CD8-positive, alpha-beta memory T cell (primary cell): Measurements from ENCODE around the gene PDZD2. TPM values are rescaled to one million over a fixed set of nuclear protein-coding genes. Genes with fewer than 3 reads are reported as not detected.

ENCODE experiments used
- CTCF ChIA-PET: fragments of 350-600 bp; sonication (Branson Sonifier 250); formaldehyde crosslinking; loops from one replicate; lab custom pipeline; 2021; ENCODE audit warnings: antibody characterized with exemption; lab: Charles Lee
- POLR2A ChIA-PET: fragments of 350-600 bp; sonication (Branson Sonifier 250); formaldehyde crosslinking; loops from one replicate; lab custom pipeline; 2021; ENCODE audit warnings: antibody characterized with exemption; lab: Charles Lee
- DNase-seq, 5 donors: peaks; one replicate each; pipeline versions ENCODE4 v3.0.0 to v3.0.0-alpha.2; 2020 to 2022; ENCODE audit warnings: mixed read lengths in 1 of 5
- H3K27ac ChIP-seq: one replicate; pipeline ENCODE4 v1.7.0; 2013; ENCODE audit warnings: low read depth, mild to moderate bottlenecking, low read length, moderate library complexity
- H3K27me3 ChIP-seq: 2 replicates; pipeline ENCODE4 v1.7.0; 2013; ENCODE audit warnings: low read length, mild to moderate bottlenecking; ENCODE audit not compliant: insufficient read depth, poor library complexity, severe bottlenecking
- H3K36me3 ChIP-seq: 2 replicates; pipeline ENCODE4 v1.7.0; 2013; ENCODE audit warnings: mild to moderate bottlenecking, low read length, moderate library complexity; ENCODE audit not compliant: insufficient read depth
- H3K4me1 ChIP-seq: 2 replicates; pipeline ENCODE4 v1.7.0; 2013; ENCODE audit warnings: mild to moderate bottlenecking, low read length, moderate library complexity; ENCODE audit not compliant: insufficient read depth
- H3K4me3 ChIP-seq: 2 replicates; pipeline ENCODE4 v1.7.0; 2013; ENCODE audit warnings: mild to moderate bottlenecking, low read length
- H3K9me3 ChIP-seq: 2 replicates; pipeline ENCODE4 v1.7.0; 2013; ENCODE audit warnings: mild to moderate bottlenecking, low read length
- H3K27ac Mint-ChIP-seq, 8 donors: one replicate each; pipeline ENCODE4 v1.8.0; 2020 to 2021; ENCODE audit warnings: mixed read lengths in 8 of 8, mild to moderate bottlenecking in 6 of 8, inconsistent platforms in 3 of 8, moderate library complexity in 3 of 8
- H3K27me3 Mint-ChIP-seq, 2 donors: one replicate each; pipeline ENCODE4 v1.8.0; 2020 to 2021; ENCODE audit warnings: mixed read lengths in 2 of 2, mild to moderate bottlenecking in 1 of 2, moderate library complexity in 1 of 2
- H3K36me3 Mint-ChIP-seq, 3 donors: one replicate each; pipeline ENCODE4 v1.8.0; 2020 to 2021; ENCODE audit warnings: mixed read lengths in 3 of 3, inconsistent platforms in 1 of 3, mild to moderate bottlenecking in 1 of 3
- H3K4me1 Mint-ChIP-seq, 3 donors: one replicate each; pipeline ENCODE4 v1.8.0; 2020 to 2021; ENCODE audit warnings: mixed read lengths in 3 of 3, inconsistent platforms in 1 of 3, mild to moderate bottlenecking in 1 of 3
- H3K4me3 Mint-ChIP-seq, 7 donors: one replicate each; pipeline ENCODE4 v1.8.0; 2020 to 2021; ENCODE audit warnings: mixed read lengths in 7 of 7, mild to moderate bottlenecking in 6 of 7, moderate library complexity in 4 of 7, inconsistent platforms in 2 of 7
- H3K9me3 Mint-ChIP-seq, 5 donors: one replicate each; pipeline ENCODE4 v1.8.0; 2020 to 2022; ENCODE audit warnings: mixed read lengths in 5 of 5, mild to moderate bottlenecking in 3 of 5, moderate library complexity in 2 of 5, inconsistent platforms in 1 of 5
- polyA plus RNA-seq: library from polyadenylated mRNA; unstranded; fragments of 300-500 nt; fragmentation: Illumina TruSeq; gene quantifications from one replicate; pipeline ENCODE4 v1.2.3, GENCODE V29; 2021
- total RNA-seq, 2 experiments: library from RNA; stranded (reverse); gene quantifications; one replicate each; pipeline ENCODE4 v1.2.3, GENCODE V29; 2021

PDZD2 gene
- total and polyA plus RNA-seq, 3 experiments from 2014 or later, result 0.15 to 0.40 (median 0.27) TPM

DNA sequence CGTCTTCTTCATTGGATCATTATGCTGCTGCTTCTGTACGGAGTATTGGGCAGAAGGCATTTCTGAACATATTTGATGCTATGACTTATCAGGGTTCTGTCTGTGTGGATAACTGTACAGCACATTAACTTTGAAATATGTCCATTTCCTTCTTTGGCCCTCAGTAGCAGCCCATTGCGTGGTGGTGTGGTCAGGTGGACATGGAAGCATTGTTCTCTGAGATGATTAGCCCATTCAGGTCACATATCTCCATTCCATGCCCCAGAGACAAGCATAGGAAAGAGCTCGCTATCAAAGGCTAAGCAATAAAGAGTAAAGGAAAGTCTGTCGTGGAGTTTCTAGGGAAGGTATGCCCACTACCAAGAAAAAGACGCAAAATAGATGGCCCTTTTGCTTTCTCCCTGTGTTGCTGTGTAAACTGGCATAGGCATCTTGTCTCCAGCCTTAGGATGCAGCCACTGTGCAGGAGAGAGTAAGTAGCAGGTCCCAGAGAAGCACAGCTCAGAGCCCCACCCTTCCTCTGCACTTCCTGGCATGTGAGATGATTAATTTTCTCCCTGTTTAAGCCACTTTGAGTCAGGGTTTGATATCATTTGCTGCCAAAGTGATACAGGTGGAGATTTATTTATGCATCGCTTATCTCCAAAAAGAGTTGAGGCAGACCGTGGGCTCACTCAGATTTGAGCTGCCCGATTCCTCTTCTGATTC lies 221.9 kb downstream of the PDZD2 start:
- H3K4me1 ChIP-seq, result peaks cover 5% of the 10 kb centered on the region
- DNase-seq, result no peak
- no peak overlapping the region for H3K27ac Mint-ChIP-seq
- no peaks in the 10 kb centered on the region for H3K36me3 ChIP-seq
- H3K36me3 Mint-ChIP-seq, result peaks cover 0 to 16% (median 3%) of the 10 kb centered on the region in 3 donors
- H3K4me3 Mint-ChIP-seq, result no peak overlapping the region
- peaks cover 15 to 31% (median 26%) of the 10 kb centered on the region in 5 donors for H3K9me3 Mint-ChIP-seq
- H3K27me3 ChIP-seq, result no peaks in the 10 kb centered on the region
- H3K4me3 ChIP-seq, result no peak overlapping the region
- H3K27me3 Mint-ChIP-seq, result peaks cover 16 to 19% of the 10 kb centered on the region in 2 donors
- CTCF ChIA-PET, result no interaction called here
- no peak overlapping the region for H3K27ac ChIP-seq
- no peaks in the 10 kb centered on the region for H3K4me1 Mint-ChIP-seq
- H3K9me3 ChIP-seq, result peaks cover 8% of the 10 kb centered on the region
- POLR2A ChIA-PET, result no interaction called here

DNA sequence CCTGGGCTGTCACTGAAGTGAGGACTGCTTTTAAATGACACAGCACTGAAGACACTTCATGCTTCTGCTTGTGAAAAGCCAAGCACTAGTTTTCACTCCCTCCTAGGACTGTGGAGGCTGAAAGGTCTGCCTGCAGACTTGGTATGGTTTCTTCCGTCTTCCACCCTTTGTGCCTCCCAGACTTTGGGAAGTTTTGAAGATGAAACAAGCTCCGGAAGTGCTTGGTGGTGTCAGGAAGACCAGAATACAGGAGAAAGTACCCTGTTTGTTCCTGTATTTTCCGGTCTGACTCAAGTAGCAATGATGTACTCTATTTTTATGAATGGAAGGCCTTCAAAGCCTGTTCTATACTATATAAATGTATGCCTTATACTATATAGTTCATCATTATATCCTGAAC lies 222.7 kb downstream of the PDZD2 start:
- Mint-ChIP-seq H3K9me3 (peaks cover 15 to 31% (median 26%) of the 10 kb centered on the region in 5 donors), H3K4me1 (peaks cover 0 to 2% (median 0%) of the 10 kb centered on the region in 3 donors), H3K4me3 (no peak overlapping the region), H3K27ac (no peak overlapping the region), H3K36me3 (peaks cover 0 to 16% (median 3%) of the 10 kb centered on the region in 3 donors), H3K27me3 (peaks cover 13 to 19% of the 10 kb centered on the region in 2 donors)
- Histone ChIP-seq H3K9me3 (peaks cover 8% of the 10 kb centered on the region), H3K36me3 (no peaks in the 10 kb centered on the region), H3K27me3 (no peaks in the 10 kb centered on the region), H3K4me1 (peaks cover 5% of the 10 kb centered on the region), H3K27ac (no peak overlapping the region), H3K4me3 (no peak overlapping the region)
- POLR2A ChIA-PET, result no interaction called here
- no peak for DNase-seq
- CTCF ChIA-PET, result no interaction called here

DNA sequence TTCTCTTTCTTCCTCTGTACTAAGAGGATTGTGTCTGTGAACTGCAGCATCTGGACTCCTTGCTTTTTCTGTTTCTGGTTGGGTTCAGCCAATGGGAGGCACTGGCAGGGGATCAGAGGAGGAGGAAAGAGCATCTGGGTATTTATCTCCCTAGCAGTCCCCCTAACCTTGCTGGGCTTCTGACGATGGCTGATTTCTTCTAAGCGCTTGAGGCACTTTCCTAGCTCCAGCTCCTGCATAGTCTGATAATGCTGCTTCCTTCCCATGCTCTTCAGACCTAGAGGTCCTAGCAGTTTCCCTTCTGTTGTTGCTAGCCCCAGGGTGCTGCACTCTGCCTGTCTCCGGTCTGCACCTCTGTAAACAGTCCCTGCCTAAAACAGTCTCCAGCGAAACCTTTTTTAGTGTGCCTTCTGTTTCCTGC lies 225.1 kb downstream of the PDZD2 start:
- no peak for DNase-seq
- ChIA-PET POLR2A (no interaction called here), CTCF (no interaction called here)
- Histone ChIP-seq H3K27ac (no peak overlapping the region), H3K9me3 (peaks cover 8% of the 10 kb centered on the region), H3K4me3 (no peak overlapping the region), H3K4me1 (peaks cover 16% of the 10 kb centered on the region), H3K36me3 (no peaks in the 10 kb centered on the region), H3K27me3 (no peaks in the 10 kb centered on the region)
- Mint-ChIP-seq H3K4me1 (peaks cover 0 to 4% (median 0%) of the 10 kb centered on the region in 3 donors), H3K9me3 (peaks cover 11 to 22% (median 20%) of the 10 kb centered on the region in 5 donors), H3K4me3 (no peak overlapping the region), H3K27ac (no peak overlapping the region), H3K36me3 (peaks cover 0 to 10% (median 3%) of the 10 kb centered on the region in 3 donors), H3K27me3 (peaks cover 18 to 26% of the 10 kb centered on the region in 2 donors)

DNA sequence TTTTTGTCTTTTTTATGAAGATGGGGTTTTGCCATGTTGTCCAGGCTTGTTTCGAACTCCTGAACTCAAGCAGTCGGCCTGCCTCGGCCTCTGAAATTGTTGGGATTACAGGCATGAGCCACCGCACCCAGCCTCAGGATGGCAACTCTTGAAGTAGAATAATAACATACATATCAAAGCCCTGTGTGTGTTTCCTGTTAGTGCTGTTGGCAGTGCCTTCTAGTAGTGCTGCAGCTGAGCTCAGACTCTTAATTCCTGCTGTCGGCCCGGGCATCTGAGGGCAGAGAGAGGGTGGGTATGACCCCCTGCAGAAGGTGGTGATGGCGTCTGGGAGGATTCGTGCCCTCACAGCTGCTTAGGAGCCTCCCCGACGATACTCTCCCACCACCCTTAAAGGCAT lies 227.2 kb downstream of the PDZD2 start:
- Mint-ChIP-seq H3K4me3 (no peak overlapping the region), H3K27ac (no peak overlapping the region), H3K27me3 (peaks cover 18 to 31% of the 10 kb centered on the region in 2 donors), H3K4me1 (peaks cover 0 to 4% (median 0%) of the 10 kb centered on the region in 3 donors), H3K9me3 (peaks cover 0 to 3% (median 2%) of the 10 kb centered on the region in 5 donors), H3K36me3 (no peaks in the 10 kb centered on the region)
- Histone ChIP-seq H3K4me3 (no peak overlapping the region), H3K9me3 (no peaks in the 10 kb centered on the region), H3K27ac (no peak overlapping the region), H3K36me3 (no peaks in the 10 kb centered on the region), H3K27me3 (no peaks in the 10 kb centered on the region), H3K4me1 (peaks cover 19% of the 10 kb centered on the region)
- POLR2A ChIA-PET, result no interaction called here
- CTCF ChIA-PET, result no interaction called here
- DNase-seq, result peak in 1 of 5 donors; percentile 33

DNA sequence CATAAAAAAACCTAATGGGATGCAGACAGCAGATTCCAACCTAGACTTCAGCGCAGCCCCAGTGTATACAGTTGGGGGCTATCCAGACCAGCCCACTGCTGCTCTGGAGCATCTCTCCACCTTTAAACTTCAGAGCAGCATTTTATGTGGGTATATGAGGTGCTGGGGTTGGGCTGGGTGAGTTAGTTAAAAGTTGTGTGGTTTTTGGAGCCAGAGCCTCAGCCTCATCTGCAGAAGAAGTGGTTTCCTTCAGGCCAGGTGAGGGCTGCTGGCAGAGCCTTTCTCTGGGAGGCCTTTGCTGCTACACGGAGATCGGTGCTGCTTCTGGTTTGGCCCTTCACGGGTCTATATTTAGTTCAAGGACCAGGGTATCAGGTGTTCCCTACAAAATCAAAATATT lies 228.3 kb downstream of the PDZD2 start:
- no peak overlapping the region for H3K27ac ChIP-seq
- POLR2A ChIA-PET, result no interaction called here
- CTCF ChIA-PET, result no interaction called here

DNA sequence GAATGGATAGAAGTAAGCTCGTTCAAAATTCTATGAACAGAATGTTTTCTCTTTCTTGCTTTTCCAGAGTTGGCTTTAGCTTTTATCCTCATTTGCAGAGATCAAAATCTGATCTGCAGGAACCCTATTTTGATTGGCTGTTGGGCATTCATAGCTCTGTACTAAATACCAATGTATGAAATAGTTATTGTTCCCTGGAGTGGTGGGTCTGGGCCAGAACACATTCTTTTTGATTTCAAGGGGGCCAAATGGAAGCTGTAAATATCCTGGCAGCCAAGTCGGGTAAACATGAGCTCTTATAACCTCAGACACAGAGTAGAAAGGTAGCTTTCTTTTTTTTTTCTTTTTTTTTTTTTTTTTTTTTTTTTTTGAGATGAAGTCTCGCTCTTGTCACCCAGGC lies 241.5 kb downstream of the PDZD2 start:
- ChIA-PET CTCF (no interaction called here), POLR2A (no interaction called here)
- no peak for DNase-seq
- Mint-ChIP-seq H3K4me1 (no peaks in the 10 kb centered on the region), H3K9me3 (no peaks in the 10 kb centered on the region), H3K4me3 (no peak overlapping the region), H3K27me3 (peaks cover under 1 to 2% of the 10 kb centered on the region in 2 donors), H3K27ac (no peak overlapping the region), H3K36me3 (no peaks in the 10 kb centered on the region)
- no peaks in the 10 kb centered on the region for H3K27me3 ChIP-seq
- no peak overlapping the region for H3K27ac ChIP-seq
- no peaks in the 10 kb centered on the region for H3K9me3 ChIP-seq
- H3K4me3 ChIP-seq, result no peak overlapping the region
- no peaks in the 10 kb centered on the region for H3K36me3 ChIP-seq
- no peaks in the 10 kb centered on the region for H3K4me1 ChIP-seq

More for the DNA sequence above, 228.3 kb downstream of the PDZD2 start:
- H3K27me3 Mint-ChIP-seq, result peaks cover 18 to 32% of the 10 kb centered on the region in 2 donors
- no peaks in the 10 kb centered on the region for H3K36me3 Mint-ChIP-seq
- Histone ChIP-seq H3K4me3 (no peak overlapping the region), H3K27me3 (no peaks in the 10 kb centered on the region), H3K9me3 (no peaks in the 10 kb centered on the region), H3K36me3 (no peaks in the 10 kb centered on the region), H3K4me1 (peaks cover 19% of the 10 kb centered on the region)
- peak overlapping the region in 1 of 8 donors; percentile 55 for H3K27ac Mint-ChIP-seq
- H3K4me3 Mint-ChIP-seq, result no peak overlapping the region
- peaks cover 0 to 2% (median 0%) of the 10 kb centered on the region in 5 donors for H3K9me3 Mint-ChIP-seq
- peaks cover 0 to 4% (median 0%) of the 10 kb centered on the region in 3 donors for H3K4me1 Mint-ChIP-seq
- DNase-seq, result peak in 1 of 5 donors; percentile 58

DNA sequence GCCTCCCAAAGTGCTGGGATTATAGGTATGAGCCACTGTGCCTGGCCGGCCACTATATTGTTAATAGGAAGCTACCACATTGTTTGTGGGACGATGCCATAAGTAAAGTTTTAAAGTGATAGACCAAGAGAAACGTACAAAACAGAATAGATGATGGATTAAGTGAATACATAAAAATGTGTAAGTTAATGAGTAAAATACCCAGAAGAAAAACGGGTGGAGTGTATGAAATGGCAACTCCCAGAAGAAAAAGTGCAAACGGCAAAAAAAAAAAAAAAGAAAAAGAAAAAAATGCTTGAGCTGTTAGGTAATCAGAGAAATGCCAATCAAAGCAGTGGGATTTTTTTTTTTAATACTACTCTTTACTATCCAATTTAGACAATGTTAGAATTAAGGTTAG lies 246.0 kb downstream of the PDZD2 start:
- DNase-seq, result no peak
- Mint-ChIP-seq H3K9me3 (no peaks in the 10 kb centered on the region), H3K27ac (no peak overlapping the region), H3K27me3 (peaks cover 8 to 9% of the 10 kb centered on the region in 2 donors), H3K4me3 (no peak overlapping the region), H3K36me3 (no peaks in the 10 kb centered on the region), H3K4me1 (no peaks in the 10 kb centered on the region)
- Histone ChIP-seq H3K4me3 (no peak overlapping the region), H3K9me3 (no peaks in the 10 kb centered on the region), H3K36me3 (no peaks in the 10 kb centered on the region), H3K27me3 (no peaks in the 10 kb centered on the region), H3K4me1 (no peaks in the 10 kb centered on the region), H3K27ac (no peak overlapping the region)
- POLR2A ChIA-PET, result no interaction called here
- CTCF ChIA-PET, result no interaction called here

DNA sequence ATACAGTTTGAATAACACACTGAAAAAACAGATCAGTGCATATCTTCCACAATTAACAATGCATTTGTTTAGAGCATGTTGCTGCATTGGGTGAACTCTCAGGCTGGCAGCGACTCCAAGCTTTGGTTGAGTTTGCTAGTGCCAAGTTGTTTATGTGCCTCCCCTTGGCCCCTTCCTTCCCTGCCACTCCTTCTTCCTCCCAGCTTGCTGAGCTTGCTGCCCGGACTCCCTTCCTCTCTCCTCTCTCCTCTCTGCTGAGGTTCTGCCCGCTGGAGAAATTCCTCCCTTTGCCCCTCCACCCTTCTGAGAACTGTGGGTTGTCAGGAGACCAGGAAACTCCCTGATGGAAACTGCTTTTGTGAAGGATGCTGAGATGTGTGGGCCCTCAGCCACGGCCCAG lies 247.3 kb downstream of the PDZD2 start:
- H3K36me3 Mint-ChIP-seq, result no peaks in the 10 kb centered on the region
- POLR2A ChIA-PET, result no interaction called here

More for the DNA sequence above, 247.3 kb downstream of the PDZD2 start:
- no peaks in the 10 kb centered on the region for H3K9me3 Mint-ChIP-seq
- H3K27me3 Mint-ChIP-seq, result peaks cover 8 to 9% of the 10 kb centered on the region in 2 donors
- Histone ChIP-seq H3K4me3 (no peak overlapping the region), H3K9me3 (no peaks in the 10 kb centered on the region), H3K36me3 (no peaks in the 10 kb centered on the region), H3K4me1 (no peaks in the 10 kb centered on the region), H3K27ac (no peak overlapping the region), H3K27me3 (no peaks in the 10 kb centered on the region)
- no peak for DNase-seq
- H3K4me1 Mint-ChIP-seq, result no peaks in the 10 kb centered on the region
- H3K27ac Mint-ChIP-seq, result no peak overlapping the region
- no peak overlapping the region for H3K4me3 Mint-ChIP-seq
- CTCF ChIA-PET, result no interaction called here
